D721Med (cell line): Measurements from ENCODE around the gene DKKL1.

Experiments
- DNase-seq: peaks from one replicate; pipeline ENCODE4 v3.0.0; 2011; ENCODE audit warnings: low spot score; ENCODE audit not compliant: insufficient read length
- FAIRE-seq: peaks from 2 replicates; lab custom pipeline; 2011; peaks lifted over from hg19 to GRCh38; lab: Jason Lieb, UNC
- CTCF ChIP-seq: IDR thresholded peaks from 2 replicates; pipeline ENCODE4 v1.5.1; 2012; ENCODE audit warnings: mild to moderate bottlenecking, control low read depth; ENCODE audit not compliant: insufficient read depth; ENCODE audit errors: missing control alignments

DKKL1 gene

GRCh38 chr19:49393881-49394280 is 30.2 kb downstream of the DKKL1 start:
- no peak for FAIRE-seq

DNA sequence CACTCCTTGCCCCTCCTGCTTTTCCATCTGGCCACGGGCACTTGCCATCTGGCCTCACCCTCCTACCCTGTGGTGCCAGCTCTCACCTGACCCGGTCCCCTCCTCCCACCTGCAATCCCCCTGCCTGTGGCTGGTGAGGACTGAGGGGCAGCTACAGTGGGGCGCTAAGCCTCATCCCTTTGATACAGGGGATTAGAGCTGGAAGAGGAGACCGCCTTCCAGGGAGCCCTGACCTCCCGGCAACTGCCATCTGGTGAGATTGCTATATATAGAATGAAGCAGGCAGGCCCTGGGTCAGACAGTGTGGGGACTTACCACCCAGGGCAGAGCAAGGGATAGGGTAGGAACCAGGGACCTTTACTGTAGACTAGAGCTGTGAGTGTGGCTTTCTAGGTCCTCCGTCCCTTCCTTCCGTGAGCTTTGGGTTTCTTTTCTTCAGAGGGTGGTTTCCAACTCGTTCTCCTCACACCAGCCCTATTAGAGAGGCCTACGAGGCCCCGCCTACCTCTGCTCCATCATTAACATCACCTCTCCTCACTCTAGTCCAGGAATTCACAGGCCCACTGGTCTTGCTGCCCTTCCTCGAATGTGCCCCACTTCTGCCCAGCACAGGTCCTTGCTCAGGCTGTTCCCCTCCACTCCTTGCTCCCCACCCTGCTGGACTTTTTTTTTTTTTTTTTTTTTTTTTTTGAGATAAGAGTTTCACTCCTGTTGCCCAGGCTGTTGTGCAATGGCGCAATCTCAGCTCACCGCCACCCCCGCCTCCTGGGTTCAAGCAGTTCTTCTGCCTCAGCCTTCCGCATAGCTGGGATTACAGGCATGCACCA is 32.1 kb downstream of the DKKL1 start:
- FAIRE-seq (no peak), DNase-seq (peak; percentile 73)
- TF ChIP-seq CTCF: no peak

More at GRCh38 chr19:49393881-49394280, 30.2 kb downstream of the DKKL1 start:
- DNase-seq: no peak
- no peak for TF ChIP-seq CTCF

DNA sequence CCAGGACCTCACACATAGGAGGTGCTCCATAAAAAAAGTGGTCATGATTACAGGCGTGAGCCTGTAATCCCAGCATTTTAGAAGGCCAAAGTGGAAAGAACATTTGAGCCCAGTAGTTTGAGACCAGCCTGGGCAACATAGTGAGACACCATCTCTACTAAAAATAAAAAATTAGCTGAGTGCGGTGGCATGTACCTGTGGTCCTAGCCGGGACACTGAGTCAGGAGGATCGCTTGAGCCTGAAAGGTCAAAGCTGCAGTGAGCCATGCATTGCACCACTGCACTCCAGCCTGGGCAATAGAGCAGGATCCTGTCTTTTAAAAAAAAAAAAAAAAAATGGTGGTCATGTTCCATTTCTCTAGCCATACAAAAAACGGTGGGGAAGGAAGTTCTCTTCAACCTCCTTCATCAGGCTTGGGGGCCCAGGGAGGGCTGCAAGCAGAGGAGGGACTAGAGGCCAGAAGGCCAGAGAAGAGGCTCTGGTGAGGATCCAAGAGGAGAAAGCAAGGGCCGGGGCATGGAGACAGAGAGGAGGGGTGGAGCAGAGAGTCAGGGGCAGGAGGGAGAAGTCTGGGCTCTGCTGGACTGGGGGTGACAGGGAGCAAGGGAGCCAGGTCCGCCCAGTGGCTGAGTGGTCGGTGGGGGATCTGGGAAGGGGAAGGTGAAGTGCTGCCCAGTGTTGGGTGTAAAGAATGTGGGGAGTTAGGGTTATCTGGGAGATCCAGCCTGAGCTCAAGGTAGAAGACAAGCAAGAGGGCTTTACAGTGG is 33.2 kb downstream of the DKKL1 start:
- peak; percentile 5 for DNase-seq
- FAIRE-seq: no peak
- no peak for TF ChIP-seq CTCF

- FAIRE-seq: no peak
- TF ChIP-seq CTCF: no peak
- DNase-seq: peak; percentile 7
These were observed 34.4 kb downstream of the DKKL1 start for GRCh38 chr19:49398001-49398615.

- FAIRE-seq (no peak), DNase-seq (no peak)
- TF ChIP-seq CTCF: no peak
These were observed 35.3 kb downstream of the DKKL1 start for GRCh38 chr19:49398931-49399330.

DNA sequence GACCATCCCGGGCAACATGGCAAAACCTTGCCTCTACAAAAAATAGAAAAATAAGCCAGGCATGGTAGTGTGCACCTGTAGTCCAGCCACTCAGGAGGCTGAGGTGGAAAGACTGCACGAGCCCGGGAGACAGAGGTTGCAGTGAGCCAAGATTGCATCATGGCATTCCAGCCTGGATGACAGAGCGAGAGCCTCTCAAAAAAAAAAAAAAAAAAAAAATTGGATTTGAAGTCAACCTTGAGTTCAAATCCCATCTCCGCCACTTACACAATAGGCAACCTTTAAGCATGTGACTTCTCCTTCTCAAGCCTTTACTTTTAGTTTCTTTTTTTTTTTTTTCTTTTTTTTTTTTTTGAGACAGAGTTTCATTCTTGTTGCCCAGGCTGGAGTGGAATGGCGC is 36.4 kb downstream of the DKKL1 start:
- no peak for DNase-seq
- FAIRE-seq: no peak
- no peak for TF ChIP-seq CTCF
